ENCODE results near the gene PTPRG.

PTPRG gene

DNA sequence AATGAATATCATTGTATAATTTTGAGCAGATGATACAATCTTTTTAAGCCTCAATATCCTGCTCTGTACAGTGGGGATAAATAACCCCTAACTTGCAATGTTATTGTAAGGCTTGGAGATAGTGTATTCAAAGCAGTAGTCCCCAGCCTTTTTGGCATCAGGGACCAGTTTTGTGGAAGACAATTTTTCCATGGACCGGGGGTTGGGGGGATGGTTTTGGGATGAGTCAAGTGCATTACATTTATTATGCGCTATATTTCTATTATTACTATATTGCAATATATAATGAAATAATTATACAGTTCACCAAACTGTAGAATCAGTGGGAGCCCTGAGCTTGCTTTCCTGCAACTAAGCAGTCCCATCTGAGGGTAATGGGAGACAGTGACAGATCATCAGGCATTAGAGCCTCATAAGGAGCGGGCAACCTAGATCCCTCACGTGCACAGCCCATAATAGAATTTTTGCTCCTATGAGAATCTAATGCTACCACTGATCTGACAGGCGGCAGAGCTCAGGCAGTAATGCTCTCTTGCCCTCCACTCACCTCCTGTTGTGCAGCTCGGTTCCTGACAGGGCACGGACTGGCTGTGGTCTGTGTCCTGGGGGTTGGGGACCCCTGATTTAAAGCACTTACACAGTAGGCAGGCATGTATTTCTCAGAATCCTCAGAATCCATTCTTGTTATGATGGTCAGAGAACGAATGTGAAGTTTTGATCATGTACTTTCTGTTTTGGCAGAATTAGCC lies 102.2 kb downstream of the PTPRG start:
- no peak for DNase-seq

- peak; percentile 12 for DNase-seq
Observed at GRCh38 chr3:61664105-61664482, 102.7 kb downstream of the PTPRG start.

DNA sequence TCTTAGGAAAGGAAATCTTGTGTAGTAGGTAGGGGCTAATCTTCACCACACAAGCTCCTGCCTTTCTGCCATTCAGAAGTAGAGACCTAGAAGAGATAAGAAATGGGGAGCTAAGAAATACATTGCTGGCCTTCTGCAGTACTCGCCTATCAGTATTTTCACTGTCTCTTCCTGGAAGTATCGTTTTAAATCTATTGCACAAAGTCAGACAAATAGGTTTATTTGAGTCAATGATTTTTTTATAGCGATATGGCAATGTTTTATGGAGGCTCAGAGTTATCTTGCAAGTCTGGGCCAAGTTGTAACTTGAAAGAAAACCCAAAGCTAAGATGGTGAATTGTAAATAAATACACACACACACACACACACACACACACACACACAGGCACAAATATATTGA lies 103.8 kb downstream of the PTPRG start:
- no peak for DNase-seq

GRCh38 chr3:61665987-61666386 lies 104.6 kb downstream of the PTPRG start:
- no peak for DNase-seq

- DNase-seq = no peak
Observed at GRCh38 chr3:61666615-61667330, 105.4 kb downstream of the PTPRG start.

- DNase-seq = no peak
Observed at GRCh38 chr3:61667383-61667782, 106.0 kb downstream of the PTPRG start.

GRCh38 chr3:61667814-61668213 lies 106.4 kb downstream of the PTPRG start:
- no peak for DNase-seq

DNA sequence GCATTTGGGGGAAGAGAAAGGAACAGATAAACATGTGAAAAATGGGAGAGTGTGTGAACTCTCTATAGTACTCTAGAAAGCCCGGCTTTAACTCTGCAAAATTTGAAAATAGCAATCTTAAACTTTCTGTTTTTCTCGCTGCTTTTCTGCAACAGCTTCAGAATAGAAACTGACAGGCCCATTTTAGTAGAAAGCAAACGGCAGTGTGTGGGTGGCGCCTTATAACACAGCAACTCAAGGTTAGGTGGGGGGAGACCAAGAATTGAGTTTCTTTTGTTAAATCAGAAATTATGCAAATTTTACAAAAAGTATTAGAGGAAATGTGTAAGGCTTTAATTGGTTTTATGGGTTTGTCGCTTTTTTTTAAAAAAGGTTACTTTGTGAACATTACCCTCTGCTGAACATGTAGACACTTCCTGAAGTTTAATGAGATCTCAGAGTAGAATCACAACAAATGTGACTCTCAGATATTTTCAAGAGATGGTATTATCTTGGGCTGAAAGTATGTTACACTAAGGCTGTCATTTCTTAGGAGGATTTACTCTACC lies 107.0 kb downstream of the PTPRG start:
- no peak for DNase-seq

DNA sequence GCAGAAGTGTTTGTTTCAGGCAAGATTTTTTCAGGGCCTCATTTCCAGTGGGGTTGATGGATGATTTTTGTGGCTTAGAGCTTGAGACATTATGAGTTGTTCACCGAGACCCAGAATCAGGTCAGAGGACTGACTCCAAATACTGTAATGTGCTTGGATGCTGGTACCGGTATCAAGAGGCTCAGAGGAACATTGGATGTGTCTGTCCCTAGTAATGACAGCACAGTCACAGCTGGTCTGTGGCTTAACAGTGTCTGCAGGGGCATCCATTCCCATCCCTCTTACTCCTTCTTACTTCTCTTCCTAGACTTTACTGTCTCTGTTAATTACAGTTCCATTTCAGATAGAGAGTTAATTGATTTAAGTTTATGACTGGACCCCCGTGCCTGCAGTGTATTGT lies 107.8 kb downstream of the PTPRG start:
- no peak for DNase-seq

DNA sequence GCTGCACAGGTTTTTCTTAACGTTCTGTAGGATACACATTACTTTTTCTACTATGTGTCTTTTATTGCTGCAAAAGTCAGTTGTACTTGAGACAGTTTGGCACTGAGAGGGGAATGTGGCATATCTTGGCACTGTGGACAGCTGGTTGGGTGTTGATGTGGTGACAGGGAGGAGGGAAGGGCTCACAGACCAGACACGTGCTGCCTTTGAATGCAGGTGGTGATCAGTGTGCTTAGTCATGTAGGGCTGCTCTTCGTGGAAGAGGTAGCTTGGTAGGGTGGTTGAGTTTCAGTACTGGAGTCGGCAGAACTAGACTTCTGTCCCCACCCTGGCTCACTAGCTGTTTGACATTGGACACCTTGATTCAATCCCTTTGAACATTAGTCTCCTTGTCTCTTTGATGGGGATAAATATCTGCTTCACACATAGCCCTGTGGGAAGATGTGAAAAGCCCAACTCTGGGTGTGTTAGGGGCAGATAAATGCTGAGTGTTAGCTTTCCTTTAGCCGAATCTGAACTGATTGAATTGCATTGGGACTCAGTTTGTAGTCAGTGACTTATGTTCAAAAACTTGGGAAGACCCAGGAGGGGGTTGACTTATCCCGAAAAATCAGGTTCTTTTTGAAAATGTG lies 108.4 kb downstream of the PTPRG start:
- DNase-seq = peak; percentile 11

- DNase-seq = no peak
Observed at GRCh38 chr3:61673651-61674050, 112.3 kb downstream of the PTPRG start.

GRCh38 chr3:61674596-61674995 lies 113.2 kb downstream of the PTPRG start:
- DNase-seq = no peak

DNA sequence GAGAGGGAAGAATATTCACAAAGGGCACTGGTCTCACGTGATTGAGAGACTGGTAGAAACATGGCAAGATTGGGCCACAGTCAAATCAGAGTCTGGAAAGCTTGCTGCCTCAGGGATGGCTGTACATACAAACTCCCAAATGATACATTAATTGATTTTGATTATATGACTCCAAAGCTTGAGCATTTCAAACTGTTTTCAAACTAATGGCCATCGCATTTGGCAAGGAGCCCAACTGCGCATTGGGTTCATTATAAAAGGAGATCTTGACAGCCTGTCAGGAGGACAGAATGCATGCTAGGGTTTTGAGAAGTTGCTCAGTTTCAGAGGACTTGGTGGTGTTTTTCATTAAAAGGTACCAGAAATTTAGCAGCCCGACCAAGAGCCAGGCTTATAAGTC lies 117.7 kb downstream of the PTPRG start:
- no peak for DNase-seq

- DNase-seq = no peak
Observed at GRCh38 chr3:61680617-61681016, 119.2 kb downstream of the PTPRG start.

- no peak for DNase-seq
Observed at GRCh38 chr3:61681636-61682035, 120.3 kb downstream of the PTPRG start.

GRCh38 chr3:61682671-61683548 lies 121.5 kb downstream of the PTPRG start:
- DNase-seq = no peak

- no peak for DNase-seq
Observed at GRCh38 chr3:61683549-61684236, 122.3 kb downstream of the PTPRG start.

DNA sequence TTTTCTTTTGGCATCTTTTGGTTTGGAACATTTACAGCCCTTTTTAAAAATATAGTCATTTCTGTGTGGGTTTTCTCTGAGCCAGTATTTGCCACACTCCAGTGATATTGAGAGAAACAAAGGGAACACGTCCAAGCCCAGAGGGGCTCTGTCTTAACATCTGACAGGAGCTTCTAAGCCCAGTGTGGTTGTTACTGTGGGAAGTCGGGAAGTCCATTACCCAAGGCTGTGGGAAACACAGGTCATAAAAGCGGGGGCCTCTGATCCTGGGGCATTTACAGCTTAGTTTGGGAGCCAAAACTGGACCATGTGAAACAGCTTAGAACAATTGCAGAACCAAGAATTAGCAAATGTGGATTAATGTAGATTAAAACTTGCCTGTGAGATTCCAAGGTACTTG lies 123.0 kb downstream of the PTPRG start:
- DNase-seq = no peak

DNA sequence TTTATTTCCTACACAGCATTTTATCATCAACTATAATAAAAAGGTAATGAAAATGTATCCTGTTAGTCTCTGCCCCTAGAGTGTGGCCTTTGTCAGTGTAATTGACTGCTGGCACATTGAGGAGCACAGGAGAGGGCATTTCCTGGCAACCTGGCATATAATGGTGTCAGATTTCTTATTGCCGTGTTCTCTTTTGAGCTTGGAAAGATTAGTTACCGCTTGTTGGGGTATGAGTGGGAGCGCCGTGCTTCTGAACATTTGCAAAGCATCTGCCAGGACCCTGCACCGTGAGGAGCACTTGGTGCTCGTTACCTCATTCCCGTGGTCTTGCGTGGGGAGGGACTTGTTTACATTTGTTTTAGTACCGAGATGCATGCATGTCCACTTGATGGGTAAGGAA lies 124.4 kb downstream of the PTPRG start:
- DNase-seq = peak; percentile 32

GRCh38 chr3:61686228-61686648 lies 124.9 kb downstream of the PTPRG start:
- DNase-seq = peak; percentile 4

- no peak for DNase-seq
Observed at GRCh38 chr3:61687206-61687605, 125.8 kb downstream of the PTPRG start.

GRCh38 chr3:61687663-61688306 lies 126.4 kb downstream of the PTPRG start:
- no peak for DNase-seq

All from DMS53 (cell line).